Measurements from ENCODE around the gene NMNAT3.

Gene NMNAT3

GRCh38 chr3:139636511-139636910 lies 41.3 kb downstream of the NMNAT3 start:
- ATAC-seq (ENCODE audit: insufficient read depth, low read depth) (no peak), DNase-seq (no peak)
- H3K9me3 ChIP-seq (ENCODE audit: insufficient read depth, low read length, severe bottlenecking): no peaks in the 10 kb centered on the region
- H3K4me1 ChIP-seq (ENCODE audit: insufficient read depth, low read length): no peaks in the 10 kb centered on the region
- no peak overlapping the region for H3K27ac ChIP-seq (ENCODE audit: low read length)
- H3K27me3 ChIP-seq (ENCODE audit: insufficient read depth, low read length, poor library complexity): no peaks in the 10 kb centered on the region
- TF ChIP-seq EZH2 (IDR thresholded peaks at IDR 0.05; ENCODE audit: borderline replicate concordance, low read depth, low read length, severe bottlenecking) (no peak), CTCF (IDR thresholded peaks at IDR 0.05; ENCODE audit: borderline replicate concordance, extremely low read depth, low read length, poor library complexity, severe bottlenecking) (no peak)
- H3K79me2 ChIP-seq (ENCODE audit: insufficient read depth, low read length): no peaks in the 10 kb centered on the region
- H3K4me3 ChIP-seq (ENCODE audit: low read depth in 1 of 2, low read length in 2 of 2): no peak overlapping the region
- no peak overlapping the region for H3K9ac ChIP-seq (ENCODE audit: low read depth, low read length)
- no peak overlapping the region for H2AFZ ChIP-seq (ENCODE audit: low read depth, low read length)
- no peak overlapping the region for H3K4me2 ChIP-seq (ENCODE audit: insufficient read depth, low read length)
- H4K20me1 ChIP-seq (ENCODE audit: insufficient read depth, low read length): no peaks in the 10 kb centered on the region
- H3K36me3 ChIP-seq (ENCODE audit: insufficient read depth, low read length): no peaks in the 10 kb centered on the region

- Histone ChIP-seq H3K27me3 (ENCODE audit: insufficient read depth, low read length, poor library complexity) (no peaks in the 10 kb centered on the region), H3K9ac (ENCODE audit: low read depth, low read length) (no peak overlapping the region), H3K4me1 (ENCODE audit: insufficient read depth, low read length) (no peaks in the 10 kb centered on the region), H3K27ac (ENCODE audit: low read length) (no peak overlapping the region), H2AFZ (ENCODE audit: low read depth, low read length) (no peak overlapping the region), H3K4me2 (ENCODE audit: insufficient read depth, low read length) (no peak overlapping the region), H3K36me3 (ENCODE audit: insufficient read depth, low read length) (no peaks in the 10 kb centered on the region), H3K9me3 (ENCODE audit: insufficient read depth, low read length, severe bottlenecking) (no peaks in the 10 kb centered on the region), H3K79me2 (ENCODE audit: insufficient read depth, low read length) (no peaks in the 10 kb centered on the region), H4K20me1 (ENCODE audit: insufficient read depth, low read length) (no peaks in the 10 kb centered on the region), H3K4me3 (ENCODE audit: low read depth in 1 of 2, low read length in 2 of 2) (no peak overlapping the region)
- ATAC-seq (ENCODE audit: insufficient read depth, low read depth) (no peak), DNase-seq (no peak)
- TF ChIP-seq CTCF (IDR thresholded peaks at IDR 0.05; ENCODE audit: borderline replicate concordance, extremely low read depth, low read length, poor library complexity, severe bottlenecking) (no peak), EZH2 (IDR thresholded peaks at IDR 0.05; ENCODE audit: borderline replicate concordance, low read depth, low read length, severe bottlenecking) (no peak)
Measured at GRCh38 chr3:139634111-139634635, 43.6 kb downstream of the NMNAT3 start.

- no peak for TF ChIP-seq CTCF (IDR thresholded peaks at IDR 0.05; ENCODE audit: borderline replicate concordance, extremely low read depth, low read length, poor library complexity, severe bottlenecking)
- TF ChIP-seq EZH2 (IDR thresholded peaks at IDR 0.05; ENCODE audit: borderline replicate concordance, low read depth, low read length, severe bottlenecking): no peak
Measured at GRCh38 chr3:139633511-139633910, 44.3 kb downstream of the NMNAT3 start.

GRCh38 chr3:139630542-139630941 lies 47.2 kb downstream of the NMNAT3 start:
- H2AFZ ChIP-seq (ENCODE audit: low read depth, low read length): no peak overlapping the region
- no peaks in the 10 kb centered on the region for H3K79me2 ChIP-seq (ENCODE audit: insufficient read depth, low read length)
- no peak overlapping the region for H3K4me3 ChIP-seq (ENCODE audit: low read depth in 1 of 2, low read length in 2 of 2)
- no peaks in the 10 kb centered on the region for H3K27me3 ChIP-seq (ENCODE audit: insufficient read depth, low read length, poor library complexity)
- H4K20me1 ChIP-seq (ENCODE audit: insufficient read depth, low read length): no peaks in the 10 kb centered on the region
- H3K27ac ChIP-seq (ENCODE audit: low read length): no peak overlapping the region
- no peaks in the 10 kb centered on the region for H3K9me3 ChIP-seq (ENCODE audit: insufficient read depth, low read length, severe bottlenecking)
- DNase-seq (no peak), ATAC-seq (ENCODE audit: insufficient read depth, low read depth) (no peak)
- no peak overlapping the region for H3K4me2 ChIP-seq (ENCODE audit: insufficient read depth, low read length)
- H3K36me3 ChIP-seq (ENCODE audit: insufficient read depth, low read length): no peaks in the 10 kb centered on the region
- H3K4me1 ChIP-seq (ENCODE audit: insufficient read depth, low read length): no peaks in the 10 kb centered on the region
- no peak overlapping the region for H3K9ac ChIP-seq (ENCODE audit: low read depth, low read length)
- TF ChIP-seq CTCF (IDR thresholded peaks at IDR 0.05; ENCODE audit: borderline replicate concordance, extremely low read depth, low read length, poor library complexity, severe bottlenecking): no peak

More at GRCh38 chr3:139633511-139633910, 44.3 kb downstream of the NMNAT3 start:
- no peak overlapping the region for H3K27ac ChIP-seq (ENCODE audit: low read length)
- H2AFZ ChIP-seq (ENCODE audit: low read depth, low read length): no peak overlapping the region
- no peaks in the 10 kb centered on the region for H3K79me2 ChIP-seq (ENCODE audit: insufficient read depth, low read length)
- H3K27me3 ChIP-seq (ENCODE audit: insufficient read depth, low read length, poor library complexity): no peaks in the 10 kb centered on the region
- no peak overlapping the region for H3K9ac ChIP-seq (ENCODE audit: low read depth, low read length)
- H3K4me3 ChIP-seq (ENCODE audit: low read depth in 1 of 2, low read length in 2 of 2): no peak overlapping the region
- H3K36me3 ChIP-seq (ENCODE audit: insufficient read depth, low read length): no peaks in the 10 kb centered on the region
- no peaks in the 10 kb centered on the region for H3K9me3 ChIP-seq (ENCODE audit: insufficient read depth, low read length, severe bottlenecking)
- no peaks in the 10 kb centered on the region for H3K4me1 ChIP-seq (ENCODE audit: insufficient read depth, low read length)
- no peak for DNase-seq
- no peak overlapping the region for H3K4me2 ChIP-seq (ENCODE audit: insufficient read depth, low read length)
- no peaks in the 10 kb centered on the region for H4K20me1 ChIP-seq (ENCODE audit: insufficient read depth, low read length)
- ATAC-seq (ENCODE audit: insufficient read depth, low read depth): no peak

Measured in DND-41 (cell line).